Stimulated activated naive CD8-positive, alpha-beta T cell treated with anti-CD3 and anti-CD28 coated beads, Interleukin-15, amount 100 ng/mL, for 72 hours (primary cell): ENCODE data around the gene GDF9.
"Not testable (repeated sequence)": the region's sequence is repeated elsewhere in the genome, so short reads cannot be mapped to it uniquely, and the experiment has no call there.

ENCODE experiments used
- ATAC-seq: fragments of 150-1000 bp; cut with Tn5 transposase; 2 replicates; pipeline ENCODE4 v1.10.0; 2021; ENCODE audit warnings: mild to moderate bottlenecking, moderate library complexity
- DNase-seq, 2 donors: peaks; one replicate each; pipeline ENCODE4 v3.0.0; 2021 to 2022
- H3K27ac Mint-ChIP-seq, 2 donors: one replicate each; pipeline ENCODE4 v1.8.0; 2022; ENCODE audit warnings: mild to moderate bottlenecking in 2 of 2, mixed read lengths in 2 of 2, moderate library complexity in 2 of 2
- H3K27me3 Mint-ChIP-seq: one replicate; pipeline ENCODE4 v1.8.0; 2022; ENCODE audit warnings: mixed read lengths
- H3K4me1 Mint-ChIP-seq: one replicate; pipeline ENCODE4 v1.8.0; 2022; ENCODE audit warnings: mild to moderate bottlenecking, mixed read lengths
- H3K4me3 Mint-ChIP-seq, 2 donors: one replicate each; pipeline ENCODE4 v1.8.0; 2022; ENCODE audit warnings: mild to moderate bottlenecking in 2 of 2, mixed read lengths in 2 of 2, moderate library complexity in 1 of 2
- H3K9me3 Mint-ChIP-seq, 2 donors: one replicate each; pipeline ENCODE4 v1.8.0; 2022; ENCODE audit warnings: mixed read lengths in 2 of 2

GDF9 gene

DNA sequence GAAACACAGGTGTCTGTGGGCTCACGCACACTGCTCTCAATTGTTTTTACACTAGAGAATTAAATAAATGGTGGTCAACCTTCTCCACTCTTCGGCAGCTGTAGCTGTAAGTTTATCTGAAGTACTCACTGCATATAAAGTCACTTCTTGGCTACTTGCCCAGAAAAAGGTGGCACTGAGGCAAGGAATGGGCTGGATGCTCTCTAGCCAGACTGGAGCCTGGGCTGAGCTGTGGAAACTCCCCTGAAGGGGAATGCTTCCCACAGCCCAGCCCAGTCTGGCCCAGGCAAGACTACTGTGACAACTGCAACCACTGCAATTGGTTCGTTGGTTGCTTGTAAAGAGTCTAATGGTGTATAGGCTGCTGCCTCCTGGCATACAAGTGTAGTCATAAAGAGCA lies 11.7 kb upstream of the GDF9 start:
- H3K4me3 Mint-ChIP-seq: no peak overlapping the region
- DNase-seq (no peak), ATAC-seq (no peak)
- no peak overlapping the region for H3K27ac Mint-ChIP-seq
- H3K4me1 Mint-ChIP-seq: no peaks in the 10 kb centered on the region
- no peaks in the 10 kb centered on the region for H3K27me3 Mint-ChIP-seq
- no peaks in the 10 kb centered on the region for H3K9me3 Mint-ChIP-seq

DNA sequence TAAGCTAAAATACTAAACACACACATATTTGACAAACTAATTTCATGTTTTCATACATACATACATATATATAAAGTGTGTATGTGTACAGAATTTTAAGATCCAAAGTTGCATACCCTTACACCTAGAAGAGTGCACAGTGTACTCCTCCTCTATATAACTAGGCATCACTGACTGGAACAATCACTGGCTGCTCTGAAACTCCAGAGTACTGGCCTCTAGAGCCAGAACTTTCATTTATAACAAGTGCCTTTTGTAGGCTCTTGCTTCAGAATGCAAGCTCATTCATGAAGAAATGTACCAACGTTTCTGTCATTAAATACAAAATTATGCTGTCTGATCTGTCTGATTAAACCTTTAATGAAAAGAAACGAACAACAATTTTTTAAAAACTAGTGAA lies 11.2 kb upstream of the GDF9 start:
- Mint-ChIP-seq H3K27ac (no peak overlapping the region), H3K4me3 (no peak overlapping the region), H3K9me3 (no peaks in the 10 kb centered on the region), H3K27me3 (no peaks in the 10 kb centered on the region), H3K4me1 (no peaks in the 10 kb centered on the region)
- DNase-seq (no peak), ATAC-seq (no peak)

DNA sequence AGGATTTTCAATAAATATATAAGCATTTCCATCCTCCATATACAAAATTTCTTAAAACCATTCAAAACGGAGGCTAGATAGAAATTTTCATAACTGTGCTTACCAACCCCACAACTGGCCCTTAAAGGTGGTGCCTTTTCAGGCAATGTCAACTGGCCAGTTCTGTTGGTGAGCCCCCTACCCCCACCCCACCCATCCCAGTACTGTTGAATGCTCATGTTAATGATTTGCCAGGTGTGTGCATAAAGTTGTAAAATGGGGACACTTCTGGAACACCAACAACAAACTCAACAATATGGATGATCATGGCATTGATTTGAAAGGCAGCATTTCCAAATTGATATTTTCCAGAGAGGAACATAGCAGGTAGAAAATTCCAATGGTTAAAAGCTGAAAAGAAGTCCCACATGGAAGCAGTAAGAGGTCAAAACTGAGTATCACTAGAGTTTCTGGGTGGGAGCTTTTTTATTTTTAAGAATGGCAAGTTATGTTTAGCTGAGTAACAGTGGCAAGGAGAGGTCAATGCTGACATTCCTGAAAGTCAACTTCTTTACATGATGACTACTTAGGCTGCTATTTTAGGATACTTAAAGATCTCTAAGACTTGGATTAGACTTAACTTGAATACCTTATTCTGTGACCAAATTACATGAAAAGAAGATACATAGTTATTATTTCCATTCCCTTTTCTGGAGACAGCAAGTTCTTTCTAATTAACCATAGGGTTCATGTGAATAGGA lies 9.9 kb upstream of the GDF9 start:
- Mint-ChIP-seq H3K27ac (no peak overlapping the region), H3K4me1 (no peaks in the 10 kb centered on the region), H3K9me3 (no peaks in the 10 kb centered on the region), H3K27me3 (no peaks in the 10 kb centered on the region), H3K4me3 (no peak overlapping the region)
- ATAC-seq (no peak), DNase-seq (no peak)

DNA sequence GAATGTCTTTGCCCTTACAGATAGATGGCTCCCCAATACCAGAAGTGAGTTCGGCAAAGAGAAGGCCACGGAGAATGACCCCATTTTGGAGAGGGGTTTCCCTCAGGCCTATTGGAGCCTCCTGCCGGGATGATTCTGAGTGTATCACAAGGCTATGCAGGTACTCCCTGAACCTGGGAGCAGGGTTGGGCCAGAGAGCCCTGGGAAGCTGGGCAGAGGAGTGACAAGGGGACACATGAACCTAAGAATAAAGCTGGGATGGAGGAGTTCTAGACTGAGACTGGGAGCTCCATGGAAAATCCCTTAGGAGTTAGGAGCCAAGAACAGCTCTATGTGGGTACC lies 7.6 kb upstream of the GDF9 start:
- Mint-ChIP-seq H3K4me3 (no peak overlapping the region), H3K27ac (no peak overlapping the region), H3K27me3 (no peaks in the 10 kb centered on the region), H3K9me3 (no peaks in the 10 kb centered on the region), H3K4me1 (peaks cover 8% of the 10 kb centered on the region)
- ATAC-seq (no peak), DNase-seq (no peak)

DNA sequence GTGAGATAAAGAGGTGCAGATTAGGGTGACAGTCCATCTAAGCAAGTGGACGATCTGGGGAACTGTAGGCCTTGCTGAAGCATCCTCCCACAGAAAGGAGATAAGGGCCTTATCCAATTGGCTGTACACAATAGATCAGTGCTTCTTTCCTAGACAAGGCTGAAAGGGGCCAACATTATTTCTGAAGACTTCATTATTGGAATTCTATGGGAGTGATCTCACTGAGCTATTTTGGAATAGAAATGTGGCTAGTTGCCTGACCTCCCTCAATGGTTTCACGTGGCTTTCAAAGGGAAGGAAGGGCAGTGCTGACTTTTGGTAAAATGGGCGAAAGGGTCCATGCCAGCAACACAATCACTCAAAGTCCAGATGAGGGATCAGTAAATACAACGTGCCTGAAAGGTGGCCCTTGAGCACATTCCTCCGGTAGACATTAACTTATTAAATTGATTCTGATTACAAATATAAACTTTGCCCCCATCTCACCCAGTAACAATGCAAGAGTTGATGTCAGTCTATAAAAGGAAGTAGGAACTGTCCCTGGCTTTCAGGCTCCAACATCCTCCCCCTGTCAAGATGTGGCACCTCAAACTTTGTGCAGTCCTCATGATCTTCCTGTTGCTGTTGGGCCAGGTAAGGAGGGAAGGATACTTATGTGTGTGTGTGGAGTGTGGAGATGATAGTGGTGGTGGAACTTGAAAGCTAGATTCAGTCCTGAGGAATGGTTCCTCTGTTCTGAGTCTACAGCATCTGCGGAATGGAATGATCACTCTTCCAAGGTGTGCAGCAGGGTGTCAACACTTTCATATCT lies 7.1 kb upstream of the GDF9 start, which contains the start of gene LEAP2:
Gene LEAP2, plus strand, starts transcription at position 550 of the 811 bp plus-strand sequence. Its CDS starts 27 bp downstream, at position 577.
- H3K4me1 Mint-ChIP-seq: peaks cover 14% of the 10 kb centered on the region

DNA sequence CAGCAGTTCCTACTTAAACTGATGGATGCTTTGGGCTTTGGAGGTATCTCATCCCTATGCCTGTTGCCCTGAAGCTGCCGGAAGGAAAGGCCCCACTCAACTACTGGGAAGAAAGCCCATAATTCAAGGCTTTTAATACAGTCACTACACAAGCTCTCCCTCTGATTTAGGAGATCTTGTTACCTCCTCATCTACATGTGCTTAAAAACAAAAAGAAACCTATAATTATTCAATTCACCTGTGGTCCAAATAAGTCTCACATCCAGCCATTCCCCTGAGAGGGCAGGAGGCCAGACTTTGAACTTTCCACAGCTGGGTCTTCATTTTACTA lies 6.5 kb upstream of the GDF9 start:
- Mint-ChIP-seq H3K4me3 (no peak overlapping the region), H3K4me1 (peaks cover 20% of the 10 kb centered on the region), H3K9me3 (no peaks in the 10 kb centered on the region), H3K27me3 (no peaks in the 10 kb centered on the region), H3K27ac (peak overlapping the region in 1 of 2 donors; percentile 9)
- DNase-seq (no peak), ATAC-seq (no peak)

More for the DNA sequence above, 7.1 kb upstream of the GDF9 start, which contains the start of gene LEAP2:
- ATAC-seq (no peak), DNase-seq (no peak)
- H3K27ac Mint-ChIP-seq: peak within 1 kb of the TSS in 1 of 2 donors; percentile 9
- no peak within 1 kb of the TSS for H3K4me3 Mint-ChIP-seq
- no peaks in the 10 kb centered on the region for H3K9me3 Mint-ChIP-seq
- H3K27me3 Mint-ChIP-seq: no peaks in the 10 kb centered on the region

DNA sequence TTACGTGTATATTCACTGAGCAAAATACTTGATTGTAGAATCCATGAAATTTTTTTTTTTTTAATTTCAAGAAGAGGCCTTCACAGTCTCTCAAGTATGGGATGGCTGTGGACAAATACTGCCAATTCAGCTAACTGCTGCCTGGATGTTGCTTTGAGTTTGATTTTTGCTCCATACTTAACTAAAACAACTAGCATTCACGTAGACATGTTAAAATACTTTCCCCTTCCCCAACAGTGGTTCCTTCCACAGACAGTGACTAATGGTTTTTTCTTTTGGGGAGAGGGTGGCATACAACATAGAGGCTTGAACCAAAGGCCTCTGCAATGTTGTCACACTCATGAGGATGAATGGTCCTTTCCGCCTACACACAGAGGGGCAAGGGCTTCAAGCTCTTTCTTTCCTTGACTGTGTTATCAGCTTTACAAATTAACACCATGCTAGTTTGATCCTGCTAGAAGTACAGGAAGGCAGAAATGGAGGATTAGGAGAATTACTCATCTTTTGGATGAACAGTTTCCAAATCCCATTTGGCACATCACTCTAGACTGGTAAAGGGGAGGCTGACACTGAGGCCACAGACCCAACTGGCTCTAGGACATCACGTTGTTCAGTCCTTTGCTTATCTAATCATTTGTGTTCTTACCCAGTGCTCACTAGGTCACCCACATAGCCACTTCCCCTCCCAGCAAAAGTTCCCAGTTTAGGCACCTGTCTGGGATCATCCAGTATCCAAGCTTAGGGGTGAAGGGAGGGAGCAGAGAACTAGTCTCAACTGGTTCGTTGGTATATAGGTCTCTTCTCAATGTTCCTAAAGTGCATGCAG lies 5.4 kb upstream of the GDF9 start:
- Mint-ChIP-seq H3K4me1 (peaks cover 28% of the 10 kb centered on the region), H3K4me3 (no peak overlapping the region), H3K27me3 (no peaks in the 10 kb centered on the region), H3K27ac (no peak overlapping the region), H3K9me3 (no peaks in the 10 kb centered on the region)
- DNase-seq: no peak
- no peak for ATAC-seq

DNA sequence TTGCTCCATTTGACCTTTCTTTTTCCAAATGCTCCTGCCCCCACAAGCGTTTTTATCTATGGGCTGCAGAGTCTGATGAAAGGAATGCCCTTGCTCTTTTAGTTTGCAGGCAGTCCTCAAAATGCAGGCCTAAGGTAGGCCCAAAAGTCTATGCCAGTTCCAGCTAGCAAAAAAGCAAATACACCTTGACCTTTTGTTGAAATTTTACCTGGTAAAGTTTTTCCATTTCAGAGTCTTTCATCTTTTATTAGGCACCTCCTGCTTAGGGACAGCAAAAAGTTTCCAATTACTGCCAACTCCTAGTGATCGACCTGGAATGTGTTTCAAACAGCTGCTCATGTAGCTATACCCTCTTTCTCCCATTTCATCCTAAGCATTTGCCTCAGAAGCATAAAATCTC lies 4.5 kb upstream of the GDF9 start:
- Mint-ChIP-seq H3K27me3 (no peaks in the 10 kb centered on the region), H3K4me3 (no peak overlapping the region), H3K27ac (peak overlapping the region in 1 of 2 donors; percentile 33), H3K9me3 (no peaks in the 10 kb centered on the region), H3K4me1 (peaks cover 33% of the 10 kb centered on the region)
- no peak for ATAC-seq
- DNase-seq: no peak

DNA sequence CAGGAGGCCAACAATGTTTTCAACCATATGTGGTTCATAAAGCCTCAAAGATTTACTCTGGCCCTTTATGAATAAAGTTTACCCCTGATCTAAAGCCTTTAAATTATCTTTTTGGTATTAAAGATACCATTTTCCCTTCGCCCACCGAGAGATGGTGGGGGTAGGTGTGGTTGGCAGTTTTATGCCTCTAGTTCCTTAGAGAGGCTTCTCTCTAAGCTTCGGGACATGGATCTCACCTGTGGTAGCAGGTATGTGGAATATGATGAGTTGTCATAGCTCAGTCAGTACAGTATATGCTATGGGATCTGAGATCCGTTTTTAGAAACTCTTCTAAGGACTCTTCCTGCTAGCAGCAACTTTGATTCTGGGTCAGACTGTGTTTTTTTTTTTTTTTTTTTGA lies 2.5 kb upstream of the GDF9 start:
- Mint-ChIP-seq H3K4me3 (no peak overlapping the region), H3K27ac (peak overlapping the region in 1 of 2 donors; percentile 43)

DNA sequence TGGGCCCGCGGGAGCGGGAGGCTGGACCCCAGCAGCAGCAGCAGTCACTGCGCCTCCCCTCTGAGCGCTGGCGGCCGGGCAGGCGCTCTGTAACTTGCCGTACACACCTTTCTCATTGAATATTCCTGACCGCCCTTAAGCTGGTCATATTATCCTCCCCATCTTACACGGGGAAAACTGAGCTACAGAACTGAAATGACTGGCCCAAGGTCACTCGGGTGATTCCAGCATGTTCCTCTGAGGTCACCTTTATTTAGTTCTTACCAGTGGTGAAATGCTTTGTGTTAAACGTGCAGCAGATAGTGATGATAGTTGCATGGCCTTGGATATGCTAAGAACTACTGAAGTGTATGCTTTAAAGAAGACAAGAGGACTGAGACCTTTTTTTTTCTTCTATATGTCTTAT lies 780 bp upstream of the GDF9 start:
- Mint-ChIP-seq H3K9me3 (no peaks in the 10 kb centered on the region), H3K4me1 (peaks cover 41% of the 10 kb centered on the region), H3K4me3 (peak overlapping the region; percentile 97 to 98), H3K27me3 (no peaks in the 10 kb centered on the region), H3K27ac (peak overlapping the region; percentile 99)
- DNase-seq: no peak
- ATAC-seq: no peak

More for the DNA sequence above, 2.5 kb upstream of the GDF9 start:
- Mint-ChIP-seq H3K9me3 (no peaks in the 10 kb centered on the region), H3K27me3 (no peaks in the 10 kb centered on the region), H3K4me1 (peaks cover 41% of the 10 kb centered on the region)
- DNase-seq (no peak), ATAC-seq (no peak)

DNA sequence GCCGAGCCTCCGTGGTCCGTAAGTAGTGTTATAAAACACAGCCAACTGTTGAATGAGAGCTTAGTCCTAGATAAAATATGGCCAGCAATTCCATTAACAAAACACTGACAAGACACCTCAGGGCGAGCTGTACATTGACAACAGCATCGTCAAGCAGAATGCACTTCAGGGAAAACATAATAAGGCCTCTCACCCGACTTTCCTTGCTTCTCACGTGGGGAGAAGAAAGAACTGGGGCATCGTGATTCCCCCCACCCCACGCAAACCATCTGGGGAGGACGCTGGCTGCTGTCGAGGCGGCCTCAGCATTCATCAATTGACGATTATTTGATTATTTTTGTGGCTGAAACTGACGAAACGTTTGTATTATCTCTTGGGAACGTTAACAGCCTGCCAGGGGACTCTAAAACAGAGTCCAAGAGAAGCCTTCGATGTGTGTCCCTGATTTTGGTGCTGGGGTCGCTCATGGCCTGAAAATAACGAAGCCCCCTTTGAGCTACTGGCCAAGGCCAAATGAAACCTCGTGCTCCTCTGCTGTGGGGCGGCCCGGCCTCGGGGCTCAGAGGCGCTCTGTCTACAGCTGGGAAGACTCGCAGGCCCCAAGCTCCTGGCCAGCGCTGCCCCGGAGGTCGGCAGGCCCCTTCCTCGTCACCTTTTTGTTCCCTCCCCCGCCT lies 464 bp downstream of the GDF9 start:
- Mint-ChIP-seq H3K27me3 (no peaks in the 10 kb centered on the region), H3K4me3 (peak overlapping the region; percentile 97 to 98), H3K27ac (peak overlapping the region; percentile 99), H3K9me3 (no peaks in the 10 kb centered on the region), H3K4me1 (peaks cover 41% of the 10 kb centered on the region)
- DNase-seq (no peak), ATAC-seq (peak; percentile 64)

DNA sequence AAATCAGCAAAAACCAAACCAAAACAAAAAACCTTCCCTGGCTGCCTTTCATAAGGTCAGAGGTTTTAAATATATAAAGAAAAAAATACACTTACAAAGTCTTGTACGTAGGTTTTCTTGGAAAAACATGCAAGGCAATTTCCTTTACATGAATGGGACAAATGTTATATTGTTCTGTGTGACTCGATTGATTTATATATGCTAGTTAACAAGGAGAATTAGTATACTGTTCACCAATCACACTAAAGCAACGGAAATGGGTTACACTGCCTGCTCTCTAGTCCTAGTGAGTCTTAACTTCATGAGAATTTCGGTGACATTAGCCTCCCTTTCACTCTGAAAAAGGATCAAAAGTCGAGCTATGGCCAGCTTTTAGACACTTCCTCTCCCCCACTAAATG lies 5.5 kb downstream of the GDF9 start:
- H3K4me1 Mint-ChIP-seq: peaks cover 7% of the 10 kb centered on the region
- ATAC-seq: no peak
- H3K27me3 Mint-ChIP-seq: no peaks in the 10 kb centered on the region
- no peak overlapping the region for H3K4me3 Mint-ChIP-seq
- H3K27ac Mint-ChIP-seq: no peak overlapping the region
- DNase-seq: no peak
- H3K9me3 Mint-ChIP-seq: no peaks in the 10 kb centered on the region

DNA sequence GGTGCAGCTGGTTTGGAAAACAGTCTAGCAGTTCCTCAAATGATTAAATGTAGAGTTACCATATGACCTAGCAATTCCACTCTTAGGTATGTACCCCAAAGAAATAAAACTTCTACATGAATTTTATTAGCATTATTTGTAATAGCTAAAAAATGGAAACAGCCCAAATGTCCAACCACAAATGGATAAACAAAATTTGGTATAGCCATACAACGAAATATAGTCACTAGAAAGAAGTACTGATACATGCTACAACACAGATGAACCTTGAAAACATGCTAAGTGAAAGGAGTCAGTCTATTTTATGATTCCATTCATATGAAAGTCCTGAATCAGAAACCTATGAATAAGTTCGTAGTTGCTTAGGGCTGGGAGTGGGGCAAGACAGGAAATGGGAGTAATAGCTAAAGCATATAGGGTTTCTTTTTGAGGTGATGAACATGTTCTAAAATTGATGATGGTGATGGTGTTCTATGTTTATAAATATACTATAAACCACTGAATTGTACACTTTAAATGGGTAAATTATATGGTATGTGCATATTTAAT lies 6.3 kb downstream of the GDF9 start:
- H3K27ac Mint-ChIP-seq: no peak overlapping the region
- no peak for ATAC-seq
- no peak for DNase-seq
- H3K27me3 Mint-ChIP-seq: no peaks in the 10 kb centered on the region
- no peak overlapping the region for H3K4me3 Mint-ChIP-seq
- H3K9me3 Mint-ChIP-seq: no peaks in the 10 kb centered on the region
- no peaks in the 10 kb centered on the region for H3K4me1 Mint-ChIP-seq

DNA sequence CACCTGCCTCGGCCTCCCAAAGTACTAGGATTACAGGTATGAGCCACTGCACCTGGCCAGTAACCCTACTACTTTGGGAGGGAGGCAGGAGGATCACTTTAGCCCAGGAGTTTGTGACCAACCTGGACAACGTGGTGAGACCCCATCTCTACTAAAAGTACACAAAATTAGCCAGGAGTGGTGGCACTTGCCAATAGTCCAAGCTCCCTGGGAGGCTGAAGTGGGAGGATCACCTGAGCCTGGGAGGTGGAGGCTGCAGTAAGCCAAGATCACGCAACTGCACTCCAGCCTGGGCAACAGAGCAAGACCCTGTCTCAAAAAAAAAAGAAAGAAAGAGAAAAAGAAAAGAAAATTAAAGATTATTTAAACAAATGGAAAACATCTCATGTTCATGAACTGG lies 10.3 kb downstream of the GDF9 start:
- no peak overlapping the region for H3K27ac Mint-ChIP-seq

DNA sequence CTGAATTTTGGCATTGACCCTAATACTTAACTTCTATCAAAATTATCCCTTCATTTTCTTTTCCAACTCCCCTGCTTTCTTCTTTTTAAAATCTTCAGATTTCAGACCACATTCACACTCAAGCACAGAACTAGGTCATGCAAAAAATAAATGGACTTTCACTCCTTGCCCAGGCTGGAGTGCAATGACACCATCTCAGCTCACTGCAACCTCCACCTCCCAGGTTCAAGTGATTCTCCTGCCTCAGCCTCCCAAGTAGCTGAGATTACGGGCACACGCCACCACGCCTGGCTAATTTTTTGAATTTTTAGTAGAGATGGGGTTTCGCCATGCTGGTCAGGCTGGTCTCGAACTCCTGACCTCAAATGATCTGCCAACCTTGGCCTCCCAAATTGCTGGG lies 11.3 kb downstream of the GDF9 start:
- DNase-seq, H3K27ac Mint-ChIP-seq, H3K27me3 Mint-ChIP-seq, H3K9me3 Mint-ChIP-seq, H3K4me1 Mint-ChIP-seq, ATAC-seq, H3K4me3 Mint-ChIP-seq: not testable (repeated sequence)

More for the DNA sequence above, 10.3 kb downstream of the GDF9 start:
- H3K9me3 Mint-ChIP-seq: no peaks in the 10 kb centered on the region
- no peaks in the 10 kb centered on the region for H3K4me1 Mint-ChIP-seq
- H3K4me3 Mint-ChIP-seq: no peak overlapping the region
- DNase-seq: no peak
- no peak for ATAC-seq
- no peaks in the 10 kb centered on the region for H3K27me3 Mint-ChIP-seq
